ENCODE results near the gene HBG2.
A peak's percentile ranks its signal among the peaks of the same experiment; 100 is the strongest.

Gene HBG2

GRCh38 chr11:5223686-5224085 is 30.9 kb downstream of the HBG2 start:
- Mint-ChIP-seq H3K4me3 (no peak overlapping the region), H3K27me3 (ENCODE audit: low read depth) (peaks cover 3% of the 10 kb centered on the region), H3K9me3 (peaks cover 9% of the 10 kb centered on the region), H3K36me3 (ENCODE audit: low read depth) (no peaks in the 10 kb centered on the region), H3K4me1 (no peaks in the 10 kb centered on the region), H3K27ac (no peak overlapping the region)
- TF ChIP-seq CTCF (IDR thresholded peaks at IDR 0.05; ENCODE audit: unreplicated experiment in 3 of 3), result no peak

- no peak overlapping the region for H3K4me3 Mint-ChIP-seq
- TF ChIP-seq CTCF (IDR thresholded peaks at IDR 0.05; ENCODE audit: unreplicated experiment in 3 of 3), result no peak
- H3K36me3 Mint-ChIP-seq (ENCODE audit: low read depth), result no peaks in the 10 kb centered on the region
- H3K9me3 Mint-ChIP-seq, result peaks cover 11% of the 10 kb centered on the region
- H3K4me1 Mint-ChIP-seq, result no peaks in the 10 kb centered on the region
- no peak overlapping the region for H3K27ac Mint-ChIP-seq
- peaks cover 3% of the 10 kb centered on the region for H3K27me3 Mint-ChIP-seq (ENCODE audit: low read depth)
Measured at GRCh38 chr11:5223146-5223545, 31.4 kb downstream of the HBG2 start.

GRCh38 chr11:5210376-5210885 is 44.1 kb downstream of the HBG2 start:
- no peaks in the 10 kb centered on the region for H3K36me3 Mint-ChIP-seq (ENCODE audit: low read depth)
- peaks cover 5% of the 10 kb centered on the region for H3K27me3 Mint-ChIP-seq (ENCODE audit: low read depth)
- no peaks in the 10 kb centered on the region for H3K4me1 Mint-ChIP-seq
- H3K27ac Mint-ChIP-seq, result no peak overlapping the region
- H3K4me3 Mint-ChIP-seq, result no peak overlapping the region
- peaks cover 7% of the 10 kb centered on the region for H3K9me3 Mint-ChIP-seq
- TF ChIP-seq CTCF (IDR thresholded peaks at IDR 0.05; ENCODE audit: unreplicated experiment in 3 of 3), result no peak

- no peaks in the 10 kb centered on the region for H3K27me3 Mint-ChIP-seq (ENCODE audit: low read depth)
- H3K9me3 Mint-ChIP-seq, result no peaks in the 10 kb centered on the region
- no peak overlapping the region for H3K27ac Mint-ChIP-seq
- TF ChIP-seq CTCF (IDR thresholded peaks at IDR 0.05; ENCODE audit: unreplicated experiment in 3 of 3), result peak; percentile 29 to 62 (median 43)
- H3K4me1 Mint-ChIP-seq, result no peaks in the 10 kb centered on the region
- H3K4me3 Mint-ChIP-seq, result no peak overlapping the region
- no peaks in the 10 kb centered on the region for H3K36me3 Mint-ChIP-seq (ENCODE audit: low read depth)
Measured at GRCh38 chr11:5204787-5205186, 49.8 kb downstream of the HBG2 start.

- H3K27ac Mint-ChIP-seq, result no peak overlapping the region
- H3K4me3 Mint-ChIP-seq, result no peak overlapping the region
- H3K4me1 Mint-ChIP-seq, result no peaks in the 10 kb centered on the region
- H3K9me3 Mint-ChIP-seq, result no peaks in the 10 kb centered on the region
- H3K36me3 Mint-ChIP-seq (ENCODE audit: low read depth), result no peaks in the 10 kb centered on the region
- H3K27me3 Mint-ChIP-seq (ENCODE audit: low read depth), result no peaks in the 10 kb centered on the region
- TF ChIP-seq CTCF (IDR thresholded peaks at IDR 0.05; ENCODE audit: unreplicated experiment in 3 of 3), result no peak
Measured at GRCh38 chr11:5203366-5203765, 51.2 kb downstream of the HBG2 start.

Measured in nephron (organoid).